Measurements from ENCODE around the gene TBC1D12.

TBC1D12 gene

GRCh38 chr10:94571528-94571927 lies 169.2 kb downstream of the TBC1D12 start:
- H3K27ac ChIP-seq, result 0 out of 2 replicates have a peak overlapping the region, but pooled peaks have one; percentile 1

DNA sequence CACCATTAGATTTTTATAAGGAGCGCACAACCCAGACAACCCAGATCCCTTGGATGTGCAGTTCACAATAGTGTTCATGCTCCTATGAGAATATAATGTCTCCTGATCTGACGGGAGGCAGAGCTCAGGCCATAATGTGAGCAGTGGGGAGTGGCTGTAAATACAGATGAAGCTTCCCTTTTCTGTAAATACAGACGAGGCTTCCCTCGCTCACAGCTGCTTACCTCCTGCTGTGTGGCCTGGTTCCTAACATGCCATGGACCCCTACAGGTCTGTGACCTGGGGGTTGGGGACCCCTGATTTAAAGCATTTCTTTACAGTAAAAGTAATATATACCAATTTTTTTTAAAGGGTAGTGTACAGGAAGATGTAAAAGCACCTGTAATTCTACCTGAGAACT lies 176.4 kb downstream of the TBC1D12 start:
- H3K27ac ChIP-seq, result no peak overlapping the region
- TF ChIP-seq CTCF (IDR thresholded peaks at IDR 0.05) (no peak), ZFX (IDR thresholded peaks at IDR 0.05; ENCODE audit: borderline replicate concordance) (no peak)

More at GRCh38 chr10:94571528-94571927, 169.2 kb downstream of the TBC1D12 start:
- TF ChIP-seq ZFX (IDR thresholded peaks at IDR 0.05; ENCODE audit: borderline replicate concordance) (no peak), CTCF (IDR thresholded peaks at IDR 0.05) (no peak)

DNA sequence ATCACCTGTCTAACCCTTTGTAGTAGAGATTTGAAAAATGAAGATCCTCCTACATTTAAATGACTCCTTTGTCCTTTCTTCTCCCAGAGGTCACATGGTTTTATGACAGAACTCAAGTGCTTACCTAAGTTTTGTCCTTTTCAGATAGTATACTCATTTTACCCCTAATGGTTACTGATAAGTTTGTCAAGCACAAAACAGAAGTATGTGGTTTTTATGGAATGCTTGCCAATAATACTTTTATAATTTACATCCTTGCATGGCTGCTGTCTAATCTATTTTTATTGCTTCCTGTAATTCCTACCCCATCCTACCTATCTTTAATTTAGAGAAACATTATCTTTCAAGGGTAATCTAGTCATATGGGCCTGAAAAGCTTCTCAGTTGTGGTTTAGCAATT lies 180.8 kb downstream of the TBC1D12 start:
- no peak for TF ChIP-seq ZFX (IDR thresholded peaks at IDR 0.05; ENCODE audit: borderline replicate concordance)
- no peak for TF ChIP-seq CTCF (IDR thresholded peaks at IDR 0.05)
- no peak overlapping the region for H3K27ac ChIP-seq
